T-helper 1 cell treated with Interleukin-12 subunit alpha and Interleukin-12 subunit beta and Interleukin-4 antibody, amounts not matched to agents 30 ng/mL and 1 ng/mL, for 36 hours (primary cell): ENCODE results near the gene HES1. TPM values are rescaled to one million over a fixed set of nuclear protein-coding genes. Genes with fewer than 3 reads are reported as not detected.

Experiments
- intact Hi-C: fragments of 100-400 bp; cut with micrococcal nuclease; formaldehyde crosslinking; loops from one replicate; pipeline ENCODE4 v1.15.1; 2024
- total RNA-seq: library from RNA; stranded (reverse); gene quantifications from 2 replicates; pipeline ENCODE4 v1.2.3, GENCODE V29; 2022

The HES1 gene
- total RNA-seq, 1 donor from 2014 or later: 10.8 TPM

- intact Hi-C loops: no loop called here
These were observed 27.7 kb downstream of the HES1 start for GRCh38 chr3:194163697-194164096.

GRCh38 chr3:194164861-194165260, 28.9 kb downstream of the HES1 start:
- intact Hi-C loops: no loop called here

GRCh38 chr3:194165271-194166018, 29.5 kb downstream of the HES1 start:
- intact Hi-C loops: no loop called here

GRCh38 chr3:194166682-194167479, 30.9 kb downstream of the HES1 start:
- intact Hi-C loops: no loop called here

- intact Hi-C loops: no loop called here
These were observed 31.7 kb downstream of the HES1 start for GRCh38 chr3:194167480-194168282.

GRCh38 chr3:194168994-194169393, 33.0 kb downstream of the HES1 start:
- intact Hi-C loops: no loop called here

- intact Hi-C loops: no loop called here
These were observed 33.6 kb downstream of the HES1 start for GRCh38 chr3:194169595-194169994.

GRCh38 chr3:194170793-194171192, 34.8 kb downstream of the HES1 start:
- intact Hi-C loops: no loop called here

GRCh38 chr3:194174406-194174805, 38.5 kb downstream of the HES1 start:
- intact Hi-C loops: no loop called here

GRCh38 chr3:194174980-194175379, 39.0 kb downstream of the HES1 start:
- intact Hi-C loops: no loop called here

- intact Hi-C loops: no loop called here
These were observed 40.5 kb downstream of the HES1 start for GRCh38 chr3:194176274-194176991.

- intact Hi-C loops: no loop called here
These were observed 41.2 kb downstream of the HES1 start for GRCh38 chr3:194177141-194177540.

GRCh38 chr3:194178128-194178527, 42.2 kb downstream of the HES1 start:
- intact Hi-C loops: no loop called here

GRCh38 chr3:194178669-194179068, 42.7 kb downstream of the HES1 start:
- intact Hi-C loops: no loop called here

GRCh38 chr3:194180570-194180969, 44.6 kb downstream of the HES1 start:
- intact Hi-C loops: no loop called here

GRCh38 chr3:194181612-194182529, 45.9 kb downstream of the HES1 start:
- intact Hi-C loops: no loop called here

GRCh38 chr3:194183271-194183670, 47.3 kb downstream of the HES1 start:
- intact Hi-C loops: no loop called here

- intact Hi-C loops: no loop called here
These were observed 48.4 kb downstream of the HES1 start for GRCh38 chr3:194184265-194184751.

GRCh38 chr3:194184801-194185200, 48.9 kb downstream of the HES1 start:
- intact Hi-C loops: no loop called here

- intact Hi-C loops: no loop called here
These were observed 49.3 kb downstream of the HES1 start for GRCh38 chr3:194185221-194185620.
